Measurements from ENCODE around the gene SLC35D1.

GRCh38 chr1:66982561-66983260 is 71.2 kb downstream of the SLC35D1 start:
- TF ChIP-seq CTCF (IDR thresholded peaks at IDR 0.05; ENCODE audit: low read depth, low read length, missing input control) (no peak), RAD21 (IDR thresholded peaks at IDR 0.05) (no peak), RXRA (IDR thresholded peaks at IDR 0.05) (peak; percentile 23 to 30), ATF3 (IDR thresholded peaks at IDR 0.05) (no peak), ZBTB33 (IDR thresholded peaks at IDR 0.05) (no peak), YY1 (IDR thresholded peaks at IDR 0.05) (no peak), EGR1 (IDR thresholded peaks at IDR 0.05; ENCODE audit: low read depth in 2 of 2) (no peak), SP1 (IDR thresholded peaks at IDR 0.05) (no peak), GABPA (IDR thresholded peaks at IDR 0.05 in 1 of 2, conservative IDR thresholded peaks at IDR 0.05 in 1 of 2) (no peak), HNF4G (IDR thresholded peaks at IDR 0.05) (no peak)
- TF ChIP-seq, protein P1, sequence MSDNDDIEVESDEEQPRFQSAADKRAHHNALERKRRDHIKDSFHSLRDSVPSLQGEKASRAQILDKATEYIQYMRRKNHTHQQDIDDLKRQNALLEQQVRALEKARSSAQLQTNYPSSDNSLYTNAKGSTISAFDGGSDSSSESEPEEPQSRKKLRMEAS (IDR thresholded peaks at IDR 0.05), result no peak

Data from liver (tissue), 3 donors.